Measurements from ENCODE around the gene AHNAK.
"Not testable (repeated sequence)": the region's sequence is repeated elsewhere in the genome, so short reads cannot be mapped to it uniquely, and the experiment has no call there.

Gene AHNAK

GRCh38 chr11:62477927-62478326, 68.7 kb downstream of the AHNAK start:
- intact Hi-C loops (cut with DNase I), result no loop called here
- DNase-seq, result peak in 1 of 10 donors; percentile 3

- DNase-seq, result peak in 1 of 10 donors; percentile 75
- intact Hi-C loops (cut with DNase I), result no loop called here
Measured at GRCh38 chr11:62472063-62472884, 74.3 kb downstream of the AHNAK start.

GRCh38 chr11:62471603-62472002, 75.0 kb downstream of the AHNAK start:
- DNase-seq, result no peak
- intact Hi-C loops (cut with DNase I), result no loop called here

GRCh38 chr11:62468577-62468976, 78.0 kb downstream of the AHNAK start:
- no peak for DNase-seq
- intact Hi-C loops (cut with DNase I), result no loop called here

- intact Hi-C loops (cut with DNase I), result no loop called here
- no peak for DNase-seq
Measured at GRCh38 chr11:62466444-62466843, 80.2 kb downstream of the AHNAK start.

GRCh38 chr11:62464655-62465054, 82.0 kb downstream of the AHNAK start:
- intact Hi-C loops (cut with DNase I), result no loop called here
- DNase-seq, result no peak

GRCh38 chr11:62463121-62463542, 83.5 kb downstream of the AHNAK start:
- intact Hi-C loops (cut with DNase I), result no loop called here
- DNase-seq, result no peak

- intact Hi-C loops (cut with DNase I), result no loop called here
Measured at GRCh38 chr11:62462508-62462892, 84.1 kb downstream of the AHNAK start.

GRCh38 chr11:62461740-62462507, 84.7 kb downstream of the AHNAK start:
- no peak for DNase-seq
- intact Hi-C loops (cut with DNase I), result no loop called here

More at GRCh38 chr11:62462508-62462892, 84.1 kb downstream of the AHNAK start:
- no peak for DNase-seq

GRCh38 chr11:62459080-62459479, 87.5 kb downstream of the AHNAK start:
- intact Hi-C loops (cut with DNase I), result no loop called here
- DNase-seq, result no peak

GRCh38 chr11:62458212-62459002, 88.2 kb downstream of the AHNAK start:
- no peak for DNase-seq
- intact Hi-C loops (cut with DNase I), result no loop called here

- intact Hi-C loops (cut with DNase I), result no loop called here
- DNase-seq, result no peak
Measured at GRCh38 chr11:62457478-62457877, 89.1 kb downstream of the AHNAK start.

- no peak for DNase-seq
- intact Hi-C loops (cut with DNase I), result no loop called here
Measured at GRCh38 chr11:62456630-62457029, 90.0 kb downstream of the AHNAK start.

- intact Hi-C loops (cut with DNase I), result no loop called here
- no peak for DNase-seq
Measured at GRCh38 chr11:62452839-62453468, 93.7 kb downstream of the AHNAK start.

GRCh38 chr11:62452261-62452660, 94.3 kb downstream of the AHNAK start:
- intact Hi-C loops (cut with DNase I), result no loop called here
- no peak for DNase-seq

GRCh38 chr11:62451241-62451621, 95.4 kb downstream of the AHNAK start:
- intact Hi-C loops (cut with DNase I), result no loop called here
- no peak for DNase-seq

- intact Hi-C loops (cut with DNase I), result no loop called here
- DNase-seq, result no peak
Measured at GRCh38 chr11:62450543-62451240, 95.9 kb downstream of the AHNAK start.

- peak in 1 of 10 donors; percentile 2 for DNase-seq
- intact Hi-C loops (cut with DNase I), result not testable (repeated sequence)
Measured at GRCh38 chr11:62449912-62450311, 96.7 kb downstream of the AHNAK start.

GRCh38 chr11:62449451-62449851, 97.2 kb downstream of the AHNAK start:
- intact Hi-C loops (cut with DNase I), result no loop called here
- no peak for DNase-seq

GRCh38 chr11:62446091-62446490, 100.5 kb downstream of the AHNAK start:
- intact Hi-C loops (cut with DNase I), result no loop called here
- no peak for DNase-seq
